ENCODE measurements around the gene KCNK16.

KCNK16 gene

DNA sequence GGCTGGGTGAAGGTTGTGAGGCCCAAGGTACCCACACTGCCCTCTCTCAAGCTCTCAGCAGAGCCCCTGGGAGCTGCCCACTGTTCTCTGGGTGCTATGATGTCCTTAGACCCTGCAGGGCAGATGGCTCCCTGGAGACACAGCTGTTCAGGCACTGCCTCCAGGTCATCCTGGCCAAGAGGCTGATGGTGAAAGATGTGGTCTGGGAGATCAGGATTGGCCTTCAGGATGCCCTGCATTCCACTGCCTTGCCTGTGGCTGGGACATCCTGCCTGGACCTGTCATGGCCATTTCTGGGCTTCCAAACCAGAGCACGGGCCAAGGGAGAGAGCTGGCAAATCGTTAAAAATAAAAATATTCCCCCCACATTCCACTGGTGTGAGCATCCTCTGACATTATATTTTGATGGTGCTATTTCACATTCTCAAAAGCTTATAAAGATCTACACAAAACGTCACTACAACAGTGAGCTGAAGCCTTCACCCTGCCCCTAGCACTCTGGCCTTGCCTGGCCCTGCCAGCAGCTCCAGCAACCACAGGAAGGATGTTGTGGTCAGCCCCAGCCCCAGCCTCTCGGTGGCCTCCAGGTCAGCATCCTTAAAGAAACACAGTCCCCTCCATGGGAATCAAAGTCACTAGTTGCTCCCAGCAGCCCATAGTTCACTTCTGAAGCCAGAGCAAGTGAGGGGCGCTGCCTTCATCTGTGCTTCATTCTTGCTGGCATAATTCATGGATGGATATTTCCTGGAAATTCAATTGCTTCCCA lies 13.5 kb upstream of the KCNK16 start:
- H3K27me3 ChIP-seq (ENCODE audit: insufficient read depth, low read length), result no peaks in the 10 kb centered on the region
- no peaks in the 10 kb centered on the region for H3K4me1 ChIP-seq (ENCODE audit: insufficient read depth, low read length)
- H3K36me3 ChIP-seq (ENCODE audit: insufficient read depth, low read length), result no peaks in the 10 kb centered on the region
- no peaks in the 10 kb centered on the region for H3K9me3 ChIP-seq (ENCODE audit: low read length)
- no peak overlapping the region for H2AFZ ChIP-seq (ENCODE audit: low read depth, low read length)
- no peak overlapping the region for H3K4me3 ChIP-seq (ENCODE audit: low read length)

DNA sequence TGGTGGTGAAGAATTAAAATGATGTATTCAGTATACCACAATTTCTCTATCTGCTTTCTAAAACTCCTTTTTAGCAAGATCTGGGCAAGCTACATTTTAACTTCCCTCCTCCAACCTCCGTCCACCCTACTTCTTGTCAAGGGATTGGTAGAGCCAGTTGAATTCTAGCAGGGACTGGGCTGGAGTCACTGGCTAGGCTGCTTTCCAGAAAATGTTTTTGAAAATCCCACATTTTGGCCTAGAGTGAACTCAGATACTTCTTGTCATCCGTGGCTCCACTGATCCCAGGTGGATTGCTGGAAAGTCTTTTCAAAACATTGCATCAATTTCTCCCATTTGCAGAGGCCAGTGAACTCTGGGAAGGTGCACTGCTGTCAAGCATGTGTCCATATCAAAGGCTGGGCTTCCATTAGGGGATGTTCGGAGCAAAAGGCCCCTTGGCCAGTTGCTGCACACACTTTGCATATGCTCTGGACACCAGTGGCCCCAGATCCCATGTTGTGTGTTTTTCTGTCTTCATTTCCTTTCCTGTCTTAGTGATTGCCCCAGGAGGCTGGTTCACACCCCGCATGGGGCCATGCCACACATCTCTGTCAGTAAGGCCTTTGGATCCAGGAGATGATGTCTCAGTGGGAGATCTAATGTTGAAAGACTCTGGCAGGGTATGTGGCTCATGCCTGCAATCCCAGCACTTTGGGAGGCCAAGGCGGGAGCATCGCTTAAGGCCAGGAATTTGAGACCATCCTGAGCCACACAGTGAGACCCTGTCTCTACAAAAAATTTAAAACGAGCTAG lies 11.3 kb upstream of the KCNK16 start:
- Histone ChIP-seq H3K36me3 (ENCODE audit: insufficient read depth, low read length) (no peaks in the 10 kb centered on the region), H3K9me3 (ENCODE audit: low read length) (no peaks in the 10 kb centered on the region), H3K4me1 (ENCODE audit: insufficient read depth, low read length) (no peaks in the 10 kb centered on the region), H2AFZ (ENCODE audit: low read depth, low read length) (no peak overlapping the region), H3K27me3 (ENCODE audit: insufficient read depth, low read length) (no peaks in the 10 kb centered on the region), H3K4me3 (ENCODE audit: low read length) (no peak overlapping the region)

DNA sequence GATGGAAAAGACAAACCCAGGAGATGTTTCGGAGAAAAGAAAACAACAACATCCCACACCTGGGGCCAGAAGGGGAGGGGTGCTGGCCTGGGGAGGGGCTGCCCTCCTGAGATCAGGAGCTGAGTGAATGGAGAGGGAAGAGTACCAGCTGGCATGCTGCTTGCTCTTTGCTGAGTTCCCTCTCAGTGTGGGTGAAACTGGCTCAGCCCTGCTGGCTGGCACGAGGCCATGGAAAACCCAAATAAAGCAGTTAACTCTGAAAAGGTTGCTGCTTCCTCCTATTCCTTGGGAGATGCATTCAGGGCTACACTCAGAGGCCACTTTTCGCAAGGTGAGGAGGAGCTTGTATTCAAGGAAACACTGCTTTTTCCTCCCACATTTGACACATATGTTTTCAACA lies 8.0 kb upstream of the KCNK16 start:
- H2AFZ ChIP-seq (ENCODE audit: low read depth, low read length), result no peak overlapping the region
- H3K9me3 ChIP-seq (ENCODE audit: low read length), result no peaks in the 10 kb centered on the region
- no peak overlapping the region for H3K4me3 ChIP-seq (ENCODE audit: low read length)
- H3K27me3 ChIP-seq (ENCODE audit: insufficient read depth, low read length), result no peaks in the 10 kb centered on the region
- H3K36me3 ChIP-seq (ENCODE audit: insufficient read depth, low read length), result no peaks in the 10 kb centered on the region
- no peaks in the 10 kb centered on the region for H3K4me1 ChIP-seq (ENCODE audit: insufficient read depth, low read length)

DNA sequence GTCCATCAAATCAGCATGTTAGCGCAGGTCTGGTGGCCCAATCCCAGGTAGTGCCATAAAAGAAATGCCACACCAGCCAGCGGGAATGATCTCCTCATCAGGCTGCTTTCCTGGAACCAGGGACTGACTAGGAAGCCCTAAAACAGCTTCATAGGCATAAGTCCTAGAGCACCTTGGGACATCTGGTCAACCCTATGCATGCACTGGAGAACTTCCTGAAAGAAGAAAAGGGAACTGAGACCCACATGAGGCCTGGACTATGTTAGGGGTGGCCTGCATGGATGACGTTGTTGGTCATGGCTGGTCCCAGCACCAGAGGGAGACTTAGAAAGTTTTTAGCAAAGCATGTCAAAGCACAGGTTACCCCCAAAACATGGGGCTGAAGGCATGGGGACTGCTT lies 7.6 kb upstream of the KCNK16 start:
- H3K36me3 ChIP-seq (ENCODE audit: insufficient read depth, low read length), result no peaks in the 10 kb centered on the region
- no peak overlapping the region for H2AFZ ChIP-seq (ENCODE audit: low read depth, low read length)
- no peak overlapping the region for H3K4me3 ChIP-seq (ENCODE audit: low read length)
- H3K27me3 ChIP-seq (ENCODE audit: insufficient read depth, low read length), result no peaks in the 10 kb centered on the region
- no peaks in the 10 kb centered on the region for H3K9me3 ChIP-seq (ENCODE audit: low read length)
- H3K4me1 ChIP-seq (ENCODE audit: insufficient read depth, low read length), result no peaks in the 10 kb centered on the region

DNA sequence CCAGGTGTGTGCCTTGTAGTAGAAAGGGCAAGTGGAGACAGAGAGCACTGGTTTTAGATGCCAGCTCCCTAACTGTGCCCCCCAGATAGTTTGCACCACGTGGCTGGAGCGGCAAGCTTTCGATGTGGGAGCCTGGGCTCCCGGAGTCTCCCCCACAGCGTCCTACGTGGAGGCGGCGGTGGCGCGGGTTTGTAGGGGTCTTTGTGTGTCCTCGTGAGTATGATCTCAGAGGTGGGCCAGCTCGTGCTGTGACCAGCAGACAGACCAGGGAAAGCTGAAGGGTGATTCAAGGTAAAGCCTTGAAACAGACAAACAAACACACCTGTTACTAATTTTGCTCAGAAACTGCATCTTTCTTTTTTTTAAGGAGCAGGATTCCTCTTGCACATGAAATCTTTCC lies 5.6 kb upstream of the KCNK16 start:
- no peaks in the 10 kb centered on the region for H3K36me3 ChIP-seq (ENCODE audit: insufficient read depth, low read length)
- H3K9me3 ChIP-seq (ENCODE audit: low read length), result no peaks in the 10 kb centered on the region
- no peak overlapping the region for H2AFZ ChIP-seq (ENCODE audit: low read depth, low read length)
- no peak overlapping the region for H3K4me3 ChIP-seq (ENCODE audit: low read length)
- H3K27me3 ChIP-seq (ENCODE audit: insufficient read depth, low read length), result no peaks in the 10 kb centered on the region
- H3K4me1 ChIP-seq (ENCODE audit: insufficient read depth, low read length), result no peaks in the 10 kb centered on the region

DNA sequence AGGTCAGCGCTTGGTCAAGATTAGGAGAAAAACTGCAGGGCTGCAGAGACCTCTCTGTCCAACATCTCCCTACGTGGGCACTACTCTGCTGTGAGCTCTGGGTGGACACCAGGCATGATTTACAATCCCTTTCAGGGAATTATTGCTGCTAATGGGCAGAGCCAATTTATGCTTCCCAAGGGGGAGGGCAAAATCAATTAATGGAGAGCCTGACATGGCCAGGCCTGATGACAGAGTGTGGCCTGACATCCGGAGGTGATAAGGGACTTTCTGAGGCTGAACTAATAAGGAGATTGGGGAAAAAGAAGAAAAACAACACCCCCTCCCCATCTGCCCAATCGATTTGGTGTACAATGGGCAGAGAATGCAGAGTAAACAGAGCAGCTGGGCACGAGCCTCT lies 5.0 kb upstream of the KCNK16 start:
- no peak overlapping the region for H2AFZ ChIP-seq (ENCODE audit: low read depth, low read length)
- H3K9me3 ChIP-seq (ENCODE audit: low read length), result no peaks in the 10 kb centered on the region
- no peaks in the 10 kb centered on the region for H3K27me3 ChIP-seq (ENCODE audit: insufficient read depth, low read length)
- H3K4me1 ChIP-seq (ENCODE audit: insufficient read depth, low read length), result no peaks in the 10 kb centered on the region
- H3K4me3 ChIP-seq (ENCODE audit: low read length), result no peak overlapping the region
- no peaks in the 10 kb centered on the region for H3K36me3 ChIP-seq (ENCODE audit: insufficient read depth, low read length)

DNA sequence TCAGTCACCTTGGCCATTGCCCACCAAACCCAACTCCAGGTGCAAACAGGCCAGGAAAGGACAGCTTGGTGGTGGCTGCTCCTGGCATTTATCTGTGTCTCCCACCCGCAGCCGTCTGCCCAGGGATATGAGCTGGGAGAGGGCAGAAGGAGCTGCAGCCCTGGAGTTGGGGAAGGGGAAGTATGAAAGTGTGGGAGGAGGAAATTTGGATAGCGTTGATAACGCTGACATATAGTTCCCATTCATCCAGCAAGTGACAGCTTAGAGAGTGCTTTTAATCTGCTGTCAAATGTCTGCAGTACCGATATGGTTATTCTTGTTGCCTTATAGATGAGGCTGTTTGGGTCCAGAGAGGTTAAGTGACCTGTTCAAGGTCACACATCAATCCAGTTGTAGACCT lies 741 bp downstream of the KCNK16 start:
- no peak overlapping the region for H3K4me3 ChIP-seq (ENCODE audit: low read length)
- no peaks in the 10 kb centered on the region for H3K9me3 ChIP-seq (ENCODE audit: low read length)
- H2AFZ ChIP-seq (ENCODE audit: low read depth, low read length), result no peak overlapping the region
- no peaks in the 10 kb centered on the region for H3K4me1 ChIP-seq (ENCODE audit: insufficient read depth, low read length)
- no peaks in the 10 kb centered on the region for H3K36me3 ChIP-seq (ENCODE audit: insufficient read depth, low read length)
- H3K27me3 ChIP-seq (ENCODE audit: insufficient read depth, low read length), result peaks cover under 1% of the 10 kb centered on the region

DNA sequence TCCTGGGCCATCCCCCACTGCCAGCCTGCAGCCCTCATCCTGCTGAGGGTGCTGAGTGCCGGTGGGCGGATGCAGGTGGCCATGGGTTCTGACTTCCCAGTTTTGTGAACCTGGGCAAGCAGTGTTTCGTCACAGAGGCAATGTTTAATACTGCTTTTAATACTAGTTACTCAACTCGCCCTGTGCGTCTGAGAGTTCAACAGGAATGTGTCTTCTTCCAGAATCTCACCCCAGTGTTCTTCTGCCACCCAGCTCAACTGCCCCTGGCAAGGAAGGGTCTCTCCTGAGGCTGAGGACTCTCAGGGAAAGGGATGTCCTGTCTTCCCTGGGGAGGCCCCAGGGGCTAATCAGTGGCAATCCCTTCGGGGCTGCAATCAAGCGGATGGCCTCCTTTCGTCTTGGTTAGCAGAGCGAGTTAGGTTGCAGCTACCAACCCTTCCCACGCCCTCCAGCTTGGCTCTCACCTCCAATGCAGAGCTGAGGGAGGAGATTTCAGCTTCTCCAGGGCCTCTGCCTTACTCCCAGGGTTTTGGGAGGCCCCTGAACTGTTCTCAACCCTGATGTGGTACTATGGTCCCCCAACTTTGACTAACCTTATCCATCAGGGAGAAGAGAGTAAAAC lies 2.0 kb downstream of the KCNK16 start:
- H2AFZ ChIP-seq (ENCODE audit: low read depth, low read length), result no peak overlapping the region
- no peaks in the 10 kb centered on the region for H3K9me3 ChIP-seq (ENCODE audit: low read length)
- no peaks in the 10 kb centered on the region for H3K36me3 ChIP-seq (ENCODE audit: insufficient read depth, low read length)
- H3K4me3 ChIP-seq (ENCODE audit: low read length), result no peak overlapping the region
- H3K4me1 ChIP-seq (ENCODE audit: insufficient read depth, low read length), result no peaks in the 10 kb centered on the region
- peaks cover 12% of the 10 kb centered on the region for H3K27me3 ChIP-seq (ENCODE audit: insufficient read depth, low read length)

DNA sequence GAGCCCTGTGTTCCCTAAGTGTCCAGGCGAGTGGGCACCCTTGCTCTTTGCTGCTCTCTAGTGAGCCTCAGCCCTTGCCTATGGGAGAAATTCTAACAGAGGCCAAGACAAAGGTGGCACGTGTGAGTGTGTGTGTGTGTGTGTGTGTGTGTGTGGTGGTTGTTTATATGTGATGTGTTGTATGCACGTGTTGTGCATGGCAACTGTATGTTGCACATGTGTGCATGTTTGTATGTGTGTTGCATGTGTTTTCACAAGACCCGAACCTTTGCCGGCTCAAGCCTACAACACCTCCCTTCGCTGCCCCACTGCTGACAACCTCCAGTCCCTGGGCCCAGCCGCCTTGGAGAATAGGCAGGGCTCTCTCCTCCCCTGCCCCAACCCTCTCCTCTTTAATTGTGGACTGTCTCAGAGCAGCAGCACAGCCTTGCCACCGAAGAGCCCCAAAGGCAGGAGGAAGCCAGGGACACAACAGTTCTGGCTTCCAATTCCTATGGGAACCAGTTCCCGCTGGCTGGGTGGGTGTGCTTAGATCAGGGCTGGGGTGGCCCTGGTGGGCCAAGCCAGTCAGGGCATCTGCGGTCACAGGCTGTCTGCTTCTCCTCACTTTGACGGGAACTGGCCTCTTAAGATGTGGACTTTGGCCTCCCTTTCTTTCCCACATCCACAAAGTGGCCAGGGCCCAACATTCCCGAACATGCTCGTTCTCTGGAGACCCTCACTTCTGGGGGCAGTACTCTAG lies 2.7 kb downstream of the KCNK16 start:
- no peak overlapping the region for H2AFZ ChIP-seq (ENCODE audit: low read depth, low read length)
- no peaks in the 10 kb centered on the region for H3K36me3 ChIP-seq (ENCODE audit: insufficient read depth, low read length)
- no peaks in the 10 kb centered on the region for H3K9me3 ChIP-seq (ENCODE audit: low read length)
- H3K27me3 ChIP-seq (ENCODE audit: insufficient read depth, low read length), result peaks cover 17% of the 10 kb centered on the region
- no peaks in the 10 kb centered on the region for H3K4me1 ChIP-seq (ENCODE audit: insufficient read depth, low read length)
- no peak overlapping the region for H3K4me3 ChIP-seq (ENCODE audit: low read length)

DNA sequence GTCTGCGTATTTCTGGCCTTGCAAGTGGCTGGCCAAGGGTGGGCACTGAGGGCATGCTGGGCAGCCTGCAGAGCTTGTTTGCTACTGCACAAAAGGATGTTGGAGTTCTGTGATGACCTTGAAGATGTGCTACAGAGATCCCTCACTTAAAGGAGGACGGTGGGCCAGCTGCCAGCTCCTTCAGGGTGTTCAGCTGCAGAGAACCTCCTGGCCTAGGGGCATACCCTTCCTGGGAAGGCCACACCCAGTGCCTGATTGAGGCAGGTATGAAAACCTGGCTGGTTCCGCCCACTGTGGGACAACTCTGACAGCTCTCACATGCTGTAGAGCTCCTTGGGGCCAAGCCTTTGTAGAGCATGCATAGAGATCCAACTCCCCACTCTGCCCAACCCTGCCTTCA lies 5.2 kb downstream of the KCNK16 start:
- Histone ChIP-seq H3K4me1 (ENCODE audit: insufficient read depth, low read length) (no peaks in the 10 kb centered on the region), H3K36me3 (ENCODE audit: insufficient read depth, low read length) (no peaks in the 10 kb centered on the region), H2AFZ (ENCODE audit: low read depth, low read length) (no peak overlapping the region), H3K4me3 (ENCODE audit: low read length) (no peak overlapping the region), H3K27me3 (ENCODE audit: insufficient read depth, low read length) (peaks cover 42% of the 10 kb centered on the region), H3K9me3 (ENCODE audit: low read length) (no peaks in the 10 kb centered on the region)

DNA sequence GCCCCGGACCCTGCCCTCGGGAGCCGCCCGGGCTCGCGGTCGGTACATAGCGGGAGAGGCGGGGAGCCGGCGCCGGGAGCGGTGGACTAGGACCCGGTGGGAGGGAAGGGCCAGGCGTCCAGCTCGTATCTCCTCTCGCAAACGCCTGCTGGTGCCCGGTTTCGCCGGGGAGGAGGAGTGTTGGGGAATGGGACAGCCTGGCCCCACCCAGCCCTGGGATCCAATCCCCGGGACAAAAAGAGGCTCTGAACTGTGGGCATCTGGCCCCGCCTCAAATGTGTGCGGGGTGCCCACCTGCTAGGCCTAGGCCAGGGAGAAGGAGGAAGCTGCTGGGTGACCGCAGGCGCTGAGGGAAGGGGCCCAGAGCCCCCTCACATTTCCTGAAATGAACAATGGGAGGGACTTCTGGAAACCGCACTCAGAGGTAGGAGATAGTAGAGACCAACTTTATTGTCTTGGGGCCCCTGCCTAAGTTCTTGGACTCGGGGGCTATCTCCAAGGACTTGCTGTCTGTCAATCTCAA lies 8.2 kb downstream of the KCNK16 start, which contains the start of gene KCNK17:
KCNK17 (minus strand) TSS at position 147 of the 523 bp plus-strand sequence; CDS start at position 48, 99 bp downstream.
- no peaks in the 10 kb centered on the region for H3K36me3 ChIP-seq (ENCODE audit: insufficient read depth, low read length)
- H3K4me3 ChIP-seq (ENCODE audit: low read length), result no peak within 1 kb of the TSS
- H3K27me3 ChIP-seq (ENCODE audit: insufficient read depth, low read length), result peaks cover 52% of the 10 kb centered on the region

DNA sequence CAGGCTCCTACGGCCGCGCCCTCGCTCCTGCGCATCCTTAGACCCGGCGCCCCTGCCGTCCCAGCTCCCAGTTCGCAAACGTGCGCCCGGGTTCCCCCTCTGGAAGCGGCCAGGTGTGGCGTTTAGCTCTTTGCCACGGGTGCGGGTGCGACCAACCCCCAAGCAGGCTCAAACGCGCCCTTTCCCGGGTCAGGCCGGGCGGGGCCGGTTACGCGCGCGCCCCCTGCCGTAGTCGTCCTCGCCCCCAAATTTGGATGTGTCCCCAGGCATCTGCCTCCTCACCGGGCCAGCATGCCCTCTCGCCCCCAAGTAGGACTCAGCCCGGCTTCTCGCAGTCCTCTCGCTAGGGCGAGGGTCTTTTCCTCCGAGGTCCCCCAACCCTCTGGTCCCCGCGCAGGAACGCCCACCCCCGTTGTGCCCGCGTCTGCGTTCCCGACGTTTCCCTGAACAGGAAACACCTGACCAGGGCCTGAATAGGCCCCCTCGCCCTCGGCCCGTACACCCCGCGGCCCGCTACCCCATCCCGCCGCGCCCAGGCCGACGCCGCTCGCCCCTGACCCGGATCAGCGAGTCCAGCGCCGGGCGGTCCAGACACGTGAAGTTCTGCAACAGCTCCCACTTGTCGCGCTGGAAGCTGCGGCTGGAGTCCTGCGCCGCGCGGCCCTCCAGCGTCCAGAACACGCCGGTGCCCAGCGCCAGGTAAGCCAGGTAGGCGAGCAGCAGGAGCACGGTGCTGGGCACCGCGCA lies 8.8 kb downstream of the KCNK16 start:
- Histone ChIP-seq H2AFZ (ENCODE audit: low read depth, low read length) (no peak overlapping the region), H3K4me1 (ENCODE audit: insufficient read depth, low read length) (no peaks in the 10 kb centered on the region), H3K27me3 (ENCODE audit: insufficient read depth, low read length) (peaks cover 52% of the 10 kb centered on the region), H3K36me3 (ENCODE audit: insufficient read depth, low read length) (no peaks in the 10 kb centered on the region), H3K9me3 (ENCODE audit: low read length) (no peaks in the 10 kb centered on the region), H3K4me3 (ENCODE audit: low read length) (no peak overlapping the region)

More for the DNA sequence above, 8.2 kb downstream of the KCNK16 start, which contains the start of gene KCNK17:
- H3K4me1 ChIP-seq (ENCODE audit: insufficient read depth, low read length), result no peaks in the 10 kb centered on the region
- H2AFZ ChIP-seq (ENCODE audit: low read depth, low read length), result no peak within 1 kb of the TSS
- no peaks in the 10 kb centered on the region for H3K9me3 ChIP-seq (ENCODE audit: low read length)
